NCI-H1092 treated with DMSO at 0.1 percent for 48 hours (cell line): ENCODE results near the gene FOXN1.

Experiments used
- DNase-seq: peaks from one replicate; lab custom pipeline; 2025; lab: John Stamatoyannopoulos, UW

The FOXN1 gene

GRCh38 chr17:28547623-28548416 lies 41.7 kb downstream of the FOXN1 start:
- DNase-seq: peak; percentile 34

GRCh38 chr17:28548417-28549130 lies 42.4 kb downstream of the FOXN1 start:
- no peak for DNase-seq

GRCh38 chr17:28549236-28550132 lies 43.3 kb downstream of the FOXN1 start:
- no peak for DNase-seq

- DNase-seq: no peak
Observed at GRCh38 chr17:28550858-28551257, 44.7 kb downstream of the FOXN1 start.

- DNase-seq: no peak
Observed at GRCh38 chr17:28551421-28552175, 45.5 kb downstream of the FOXN1 start.

- peak; percentile 63 for DNase-seq
Observed at GRCh38 chr17:28552176-28552999, 46.2 kb downstream of the FOXN1 start, which contains the start of gene UNC119. Gene UNC119 (minus strand): TSS chr17:28552624. CDS start chr17:28552557, 67 bp downstream.

- no peak for DNase-seq
Observed at GRCh38 chr17:28553000-28553505, 46.9 kb downstream of the FOXN1 start.

- DNase-seq: no peak
Observed at GRCh38 chr17:28554565-28554964, 48.4 kb downstream of the FOXN1 start.

- DNase-seq: no peak
Observed at GRCh38 chr17:28555022-28555421, 48.9 kb downstream of the FOXN1 start.

GRCh38 chr17:28563475-28563874 lies 57.3 kb downstream of the FOXN1 start:
- DNase-seq: no peak

GRCh38 chr17:28567604-28568003 lies 61.5 kb downstream of the FOXN1 start:
- DNase-seq: no peak

GRCh38 chr17:28569446-28569845 lies 63.3 kb downstream of the FOXN1 start:
- no peak for DNase-seq

- DNase-seq: peak; percentile 30
Observed at GRCh38 chr17:28570716-28571360, 64.7 kb downstream of the FOXN1 start.

- peak; percentile 92 for DNase-seq
Observed at GRCh38 chr17:28571361-28572122, 65.4 kb downstream of the FOXN1 start, which contains the start of gene PIGS. Gene PIGS (minus strand): TSS chr17:28571524. CDS start chr17:28571496, 28 bp downstream.

- no peak for DNase-seq
Observed at GRCh38 chr17:28572259-28573039, 66.3 kb downstream of the FOXN1 start.

GRCh38 chr17:28573040-28573380 lies 66.9 kb downstream of the FOXN1 start:
- no peak for DNase-seq

GRCh38 chr17:28573521-28573920 lies 67.4 kb downstream of the FOXN1 start:
- no peak for DNase-seq

- DNase-seq: no peak
Observed at GRCh38 chr17:28573966-28574480, 67.9 kb downstream of the FOXN1 start.
